Fibroblast of lung (primary cell): ENCODE measurements around the gene ROBO2.

Source experiments
- EZH2 ChIP-seq: IDR thresholded peaks from 2 replicates; pipeline ENCODE4 v1.5.1; 2012; ENCODE audit warnings: low read length, control low read depth, mild to moderate bottlenecking; ENCODE audit errors: missing control alignments
- TF ChIP-seq, protein P1 (sequence below), 2 donors: IDR thresholded peaks in 1 of 2; conservative IDR thresholded peaks in 1 of 2; 1 replicate in 1 of 2; 2 replicates in 1 of 2; pipeline ENCODE4 v1.5.1; 2011 to 2012; ENCODE audit warnings: low read length in 2 of 2, control low read depth in 1 of 2, inconsistent platforms in 1 of 2, low read depth in 1 of 2, mild to moderate bottlenecking in 1 of 2

DNA sequence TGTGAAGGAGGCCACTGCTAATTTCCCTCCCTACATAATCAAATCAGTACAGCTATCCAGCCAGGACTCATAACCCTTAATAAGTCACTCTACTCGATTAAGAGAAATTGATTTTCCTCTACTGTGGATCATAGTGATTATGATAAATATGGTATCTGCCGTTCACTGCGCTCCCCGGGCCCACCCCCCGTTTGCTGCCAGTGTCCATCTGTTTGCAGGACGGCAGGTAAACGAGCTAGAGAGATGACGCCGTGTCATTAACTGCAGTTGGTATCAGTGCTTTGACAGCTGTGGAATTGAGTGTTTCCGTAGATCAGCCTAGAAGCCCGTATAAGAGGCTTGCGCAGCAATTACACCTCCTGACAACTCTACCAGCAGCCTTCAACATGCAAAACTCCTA is 94.9 kb downstream of the ROBO2 start:
- TF ChIP-seq, protein P1, sequence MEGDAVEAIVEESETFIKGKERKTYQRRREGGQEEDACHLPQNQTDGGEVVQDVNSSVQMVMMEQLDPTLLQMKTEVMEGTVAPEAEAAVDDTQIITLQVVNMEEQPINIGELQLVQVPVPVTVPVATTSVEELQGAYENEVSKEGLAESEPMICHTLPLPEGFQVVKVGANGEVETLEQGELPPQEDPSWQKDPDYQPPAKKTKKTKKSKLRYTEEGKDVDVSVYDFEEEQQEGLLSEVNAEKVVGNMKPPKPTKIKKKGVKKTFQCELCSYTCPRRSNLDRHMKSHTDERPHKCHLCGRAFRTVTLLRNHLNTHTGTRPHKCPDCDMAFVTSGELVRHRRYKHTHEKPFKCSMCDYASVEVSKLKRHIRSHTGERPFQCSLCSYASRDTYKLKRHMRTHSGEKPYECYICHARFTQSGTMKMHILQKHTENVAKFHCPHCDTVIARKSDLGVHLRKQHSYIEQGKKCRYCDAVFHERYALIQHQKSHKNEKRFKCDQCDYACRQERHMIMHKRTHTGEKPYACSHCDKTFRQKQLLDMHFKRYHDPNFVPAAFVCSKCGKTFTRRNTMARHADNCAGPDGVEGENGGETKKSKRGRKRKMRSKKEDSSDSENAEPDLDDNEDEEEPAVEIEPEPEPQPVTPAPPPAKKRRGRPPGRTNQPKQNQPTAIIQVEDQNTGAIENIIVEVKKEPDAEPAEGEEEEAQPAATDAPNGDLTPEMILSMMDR (conservative IDR thresholded peaks at IDR 0.05 in 1 of 2, IDR thresholded peaks at IDR 0.05 in 1 of 2; ENCODE audit: low read depth in 1 of 2, low read length in 2 of 2), result no peak
- TF ChIP-seq EZH2, result no peak
